HG02885 (cell line): ENCODE measurements around the gene DEF6.

Source experiments
- ATAC-seq: cut with Tn5 transposase; IDR thresholded peaks from one replicate; pipeline ENCODE4 v1.9.1; 2021; ENCODE audit warnings: mild to moderate bottlenecking; ENCODE audit not compliant: unreplicated experiment, poor library complexity

The DEF6 gene

DNA sequence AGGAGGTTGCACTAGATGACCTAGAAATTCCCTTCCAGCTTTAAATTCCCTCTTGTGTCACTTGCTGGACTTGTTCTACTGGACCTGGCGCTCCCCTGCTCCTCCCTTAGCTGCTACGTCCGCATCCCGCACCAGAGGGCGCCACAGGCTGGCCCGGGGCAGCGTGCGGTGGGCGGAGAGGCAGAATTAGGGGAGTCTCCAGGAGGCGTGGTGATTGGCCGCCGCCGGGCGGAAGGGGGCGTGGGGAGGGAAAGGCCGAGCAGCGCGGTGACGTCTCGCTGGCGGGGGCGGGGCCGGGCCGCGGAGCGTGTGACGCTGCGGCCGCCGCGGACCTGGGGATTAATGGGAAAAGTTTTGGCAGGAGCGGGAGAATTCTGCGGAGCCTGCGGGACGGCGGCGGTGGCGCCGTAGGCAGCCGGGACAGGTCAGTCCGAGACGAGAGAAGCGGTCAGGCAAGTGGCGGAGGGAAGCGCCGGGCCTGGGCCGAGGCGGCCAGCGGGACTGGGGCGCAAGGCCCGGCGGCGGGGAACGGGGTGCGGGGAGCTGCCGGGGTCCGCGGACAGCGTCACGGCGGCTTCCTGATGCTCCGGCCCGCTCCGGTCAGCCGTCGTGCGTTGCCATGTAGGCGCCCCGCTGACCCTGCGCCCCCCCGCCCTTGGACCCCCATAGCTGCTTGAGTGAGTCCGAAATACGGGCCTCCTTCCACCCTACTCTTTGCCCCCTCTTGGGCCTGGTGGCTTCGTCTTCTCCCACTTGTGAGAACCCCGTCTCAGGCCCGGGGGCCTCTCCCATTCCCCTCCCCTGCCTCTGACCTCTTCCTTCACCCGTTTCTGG is 44.9 kb downstream of the DEF6 start, which contains the start of gene PPARD:
TSS of gene PPARD (plus strand) at position 301 of the 834 bp plus-strand sequence. CDS start 68,530 bp downstream, outside the sequence.
- peak; percentile 97 for ATAC-seq

DNA sequence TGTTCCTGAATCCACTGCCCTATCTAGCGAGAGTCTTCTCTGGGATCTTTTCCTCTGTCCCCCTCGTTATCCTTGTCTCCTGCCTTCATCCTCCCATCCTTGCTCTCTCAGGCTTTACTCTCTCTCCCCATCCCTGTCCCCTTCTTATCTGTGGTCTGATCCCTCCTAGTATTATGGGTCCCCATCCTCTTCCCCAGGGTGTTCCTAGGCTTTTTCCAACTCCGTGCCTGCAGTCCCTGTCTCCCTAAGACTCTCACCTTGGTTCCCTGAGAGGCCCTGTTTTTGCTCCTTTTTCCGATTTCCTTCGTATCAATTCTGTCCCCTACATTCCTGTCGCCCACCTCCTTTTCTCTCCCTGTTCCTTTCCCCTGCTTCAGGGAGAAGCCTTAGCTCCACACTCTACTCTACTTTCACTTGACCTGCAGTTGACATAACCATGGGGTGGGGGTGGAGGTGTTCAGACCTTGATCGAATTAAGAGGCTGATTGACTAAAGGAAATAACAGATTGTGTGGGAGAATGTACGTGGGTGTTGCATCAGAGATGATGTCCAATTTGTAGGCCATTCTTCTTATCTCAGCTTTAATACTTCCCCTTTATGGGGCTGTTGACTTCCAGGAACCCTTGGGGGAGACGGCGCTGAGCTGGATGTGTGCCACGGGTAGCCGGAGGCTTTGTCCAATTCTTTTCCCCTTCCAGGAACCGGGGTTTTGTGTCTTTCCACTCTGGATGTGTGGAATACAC is 45.6 kb downstream of the DEF6 start:
- no peak for ATAC-seq

DNA sequence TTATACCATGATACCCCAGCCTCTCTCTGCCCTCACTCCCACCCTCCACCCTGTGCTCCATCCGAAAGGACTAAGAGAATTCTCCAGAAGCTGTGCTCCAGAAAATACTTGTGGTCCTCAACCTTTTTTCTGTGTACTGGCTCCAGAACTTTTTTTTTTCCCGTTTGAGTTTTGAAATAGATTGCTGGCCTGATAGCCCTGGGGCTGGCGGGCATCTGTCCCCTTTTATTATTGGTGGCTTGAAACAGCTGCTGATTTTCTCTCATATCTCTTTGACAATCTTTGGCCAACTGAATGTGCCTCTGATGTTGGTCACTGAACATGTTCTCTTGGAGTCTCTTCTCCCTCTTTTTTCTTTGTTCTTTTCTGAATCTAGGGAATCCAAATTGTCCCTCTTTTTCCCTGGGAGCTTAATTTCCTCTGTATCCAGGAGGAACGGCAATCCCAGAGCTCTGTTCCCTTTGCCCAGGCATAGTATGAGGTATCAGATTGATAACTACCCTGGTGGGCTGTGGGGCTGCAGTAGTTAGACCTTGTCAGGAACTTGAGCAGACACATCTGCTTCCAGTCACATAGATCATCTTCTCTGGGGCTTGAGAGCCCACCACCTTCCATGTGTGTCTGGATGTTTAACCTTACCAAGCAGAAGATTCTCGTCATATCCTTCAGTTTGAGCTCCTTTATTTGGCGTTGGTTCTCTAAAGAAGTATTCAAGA is 46.4 kb downstream of the DEF6 start:
- ATAC-seq = no peak

DNA sequence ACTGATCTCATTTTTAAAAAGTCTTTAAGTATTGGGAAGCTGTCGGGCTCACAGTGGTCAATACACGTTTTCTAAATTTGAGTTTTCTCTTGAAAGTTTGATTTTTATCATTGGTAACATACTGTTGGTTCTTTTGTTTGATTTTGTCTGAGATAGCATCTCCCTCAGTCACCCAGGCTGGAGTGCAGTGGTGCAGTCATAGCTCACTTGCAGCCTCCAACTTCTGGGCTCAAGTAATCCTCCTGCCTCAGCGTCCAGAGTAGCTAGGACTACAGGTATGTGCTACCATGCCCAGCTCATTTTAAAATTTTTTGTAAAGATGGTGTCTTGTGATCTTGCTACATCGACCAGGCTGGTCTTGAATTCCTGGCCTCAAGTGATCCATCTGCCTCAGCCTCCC is 53.8 kb downstream of the DEF6 start:
- ATAC-seq = no peak

DNA sequence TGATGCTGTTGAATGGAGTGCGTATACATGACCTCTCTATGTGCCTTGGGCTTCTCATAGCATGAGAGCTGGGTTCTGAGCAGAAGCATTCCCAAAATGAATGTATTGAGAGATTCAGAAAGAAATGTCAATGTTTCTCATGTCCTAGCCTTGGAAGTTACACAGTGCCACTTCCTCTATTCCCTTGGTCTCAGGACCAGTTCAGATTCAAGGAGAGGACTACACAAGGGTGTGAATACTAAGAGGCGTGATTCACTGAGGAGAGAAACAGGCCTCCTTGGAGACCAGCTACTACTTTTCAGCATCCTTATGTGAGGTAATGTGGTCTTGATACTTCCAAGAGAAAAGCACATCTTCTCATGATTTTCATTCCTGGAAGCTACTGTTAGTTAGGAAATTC is 55.1 kb downstream of the DEF6 start:
- no peak for ATAC-seq

DNA sequence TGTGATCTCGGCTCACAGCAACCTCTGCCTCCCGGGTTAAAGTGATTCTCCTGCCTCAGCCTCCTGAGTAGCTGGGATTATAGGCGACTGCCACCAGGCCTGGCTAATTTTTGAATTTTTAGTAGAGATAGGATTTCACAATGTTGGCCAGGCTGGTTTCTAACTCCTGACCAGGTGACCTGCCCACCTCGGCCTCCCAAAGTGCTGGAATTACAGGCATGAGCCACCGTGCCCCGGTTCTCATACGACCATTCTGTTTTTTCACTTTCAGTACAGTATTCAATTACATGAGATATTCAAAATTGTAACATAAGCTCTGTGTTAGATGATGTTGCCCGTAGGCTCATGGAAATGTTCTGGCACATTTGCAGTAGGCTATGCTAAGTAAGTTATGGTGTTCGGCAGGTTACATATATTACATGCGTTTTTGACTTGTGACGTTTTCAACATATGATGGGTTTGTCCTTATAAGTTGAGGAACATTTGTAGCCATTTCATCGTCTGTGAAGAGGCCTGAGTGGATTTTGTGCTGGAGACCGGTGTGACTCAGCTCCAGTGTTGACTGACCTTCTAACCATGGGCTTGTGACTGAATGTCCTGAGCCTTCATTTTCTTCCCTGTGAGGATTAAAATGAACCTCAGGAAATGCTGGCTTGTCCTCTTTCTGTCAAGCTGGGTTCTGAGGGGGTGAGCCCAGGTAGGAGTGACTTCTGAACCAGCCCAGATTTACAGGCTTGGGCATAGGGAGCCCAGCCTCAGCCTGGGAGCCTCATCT is 56.9 kb downstream of the DEF6 start:
- ATAC-seq = no peak

DNA sequence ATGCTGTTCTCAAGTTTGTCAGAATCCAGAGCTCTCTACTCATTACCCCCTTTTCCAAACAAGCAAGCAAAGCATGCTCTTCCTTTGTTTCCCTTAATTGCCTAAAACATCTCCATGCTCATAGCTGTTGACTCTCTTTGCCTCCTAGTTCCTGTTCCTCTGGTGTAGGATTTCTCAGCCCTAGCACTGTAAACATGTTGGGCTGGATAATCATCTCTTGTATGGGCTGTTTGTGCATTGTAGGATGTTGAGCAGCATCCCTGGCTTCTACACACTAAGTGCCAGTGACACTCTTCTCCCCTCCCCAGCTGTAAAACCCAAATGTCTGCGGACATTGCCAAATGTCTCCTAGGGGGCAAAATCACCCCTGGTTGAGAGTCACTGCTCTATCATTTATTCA is 58.8 kb downstream of the DEF6 start:
- ATAC-seq = no peak

DNA sequence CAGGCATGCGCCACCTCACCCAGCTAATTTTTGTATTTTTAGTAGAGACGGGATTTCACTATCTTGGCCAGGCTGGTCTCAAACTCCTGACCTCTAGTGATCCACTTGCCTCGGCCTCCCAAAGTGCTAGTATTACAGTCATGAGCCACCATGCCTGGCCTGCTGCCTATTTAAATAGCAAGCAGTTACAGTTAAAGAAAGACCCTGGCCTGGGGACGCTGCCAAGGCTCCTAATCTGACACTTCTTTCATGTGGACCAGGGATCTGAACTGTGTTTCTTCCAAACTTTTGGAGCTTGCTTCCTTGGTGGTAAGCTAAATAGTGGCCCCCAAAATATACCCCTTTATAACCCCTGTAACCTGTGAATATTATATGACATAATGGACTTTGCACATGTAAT is 60.1 kb downstream of the DEF6 start:
- ATAC-seq = no peak

DNA sequence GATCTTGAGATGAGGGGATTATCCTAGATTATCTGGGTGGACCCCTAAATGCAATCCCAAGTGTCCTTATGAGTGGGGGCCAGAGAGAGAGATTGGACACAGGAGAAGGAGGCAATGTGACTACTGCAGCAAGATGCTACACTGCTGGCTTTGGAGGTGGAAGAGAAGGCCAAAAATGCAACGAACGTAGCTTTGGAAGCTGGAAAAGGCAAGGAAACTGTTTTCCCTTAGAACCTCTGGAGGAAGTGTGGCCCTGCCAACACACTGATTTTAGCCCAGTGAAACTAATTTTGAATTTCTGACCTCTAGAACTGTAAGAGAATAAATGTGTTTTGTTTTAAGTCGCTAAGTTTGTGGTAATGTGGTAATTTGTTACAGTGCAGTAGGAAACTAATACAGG is 60.5 kb downstream of the DEF6 start:
- ATAC-seq = no peak

DNA sequence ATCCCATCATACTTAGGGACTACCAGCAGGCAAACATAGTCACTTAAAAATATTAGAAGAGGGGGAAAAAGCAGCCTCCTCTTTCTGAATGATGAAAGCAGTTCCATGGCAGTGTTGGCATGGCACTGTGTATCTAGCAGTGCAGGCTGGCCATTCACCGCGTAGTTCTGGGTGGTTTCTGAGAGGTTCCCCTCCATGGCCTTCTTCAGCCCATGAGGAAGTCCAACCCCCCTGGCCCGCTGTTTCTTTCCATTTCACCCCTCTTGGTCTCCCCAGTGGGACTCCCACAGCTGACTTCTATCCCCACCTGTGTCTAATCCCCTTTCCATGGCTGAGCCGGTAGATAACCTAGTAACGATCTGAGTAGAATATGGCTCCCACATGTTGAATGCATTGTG is 61.7 kb downstream of the DEF6 start:
- no peak for ATAC-seq

DNA sequence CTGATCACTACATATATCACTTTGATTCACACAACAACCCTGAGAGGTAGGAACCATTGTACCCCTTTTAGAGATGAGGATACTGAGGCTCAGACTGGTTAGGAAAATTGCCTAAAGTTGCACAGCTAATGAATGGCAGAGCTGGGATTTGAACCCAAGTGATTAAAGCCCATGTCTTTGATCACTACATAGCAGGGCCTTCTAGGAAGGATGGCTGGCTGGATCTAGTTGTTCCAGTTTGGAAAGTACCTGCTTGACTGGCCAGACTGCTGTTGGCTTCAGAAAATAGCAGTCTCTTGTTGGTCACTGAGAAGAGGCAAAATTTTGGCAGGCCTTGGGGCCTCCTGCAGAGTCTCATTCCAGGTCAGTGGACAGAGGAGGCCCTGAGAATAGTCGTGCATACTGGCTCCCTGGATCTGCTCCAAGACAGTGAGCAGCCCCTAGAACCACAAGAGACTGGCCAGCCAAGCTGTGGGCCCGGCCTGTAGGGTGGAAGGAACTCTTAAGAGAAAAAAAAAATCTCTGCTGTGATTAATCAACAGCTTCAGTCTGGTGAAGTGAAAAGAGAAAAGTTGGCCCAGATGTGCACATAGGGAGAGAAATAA is 62.2 kb downstream of the DEF6 start:
- no peak for ATAC-seq

DNA sequence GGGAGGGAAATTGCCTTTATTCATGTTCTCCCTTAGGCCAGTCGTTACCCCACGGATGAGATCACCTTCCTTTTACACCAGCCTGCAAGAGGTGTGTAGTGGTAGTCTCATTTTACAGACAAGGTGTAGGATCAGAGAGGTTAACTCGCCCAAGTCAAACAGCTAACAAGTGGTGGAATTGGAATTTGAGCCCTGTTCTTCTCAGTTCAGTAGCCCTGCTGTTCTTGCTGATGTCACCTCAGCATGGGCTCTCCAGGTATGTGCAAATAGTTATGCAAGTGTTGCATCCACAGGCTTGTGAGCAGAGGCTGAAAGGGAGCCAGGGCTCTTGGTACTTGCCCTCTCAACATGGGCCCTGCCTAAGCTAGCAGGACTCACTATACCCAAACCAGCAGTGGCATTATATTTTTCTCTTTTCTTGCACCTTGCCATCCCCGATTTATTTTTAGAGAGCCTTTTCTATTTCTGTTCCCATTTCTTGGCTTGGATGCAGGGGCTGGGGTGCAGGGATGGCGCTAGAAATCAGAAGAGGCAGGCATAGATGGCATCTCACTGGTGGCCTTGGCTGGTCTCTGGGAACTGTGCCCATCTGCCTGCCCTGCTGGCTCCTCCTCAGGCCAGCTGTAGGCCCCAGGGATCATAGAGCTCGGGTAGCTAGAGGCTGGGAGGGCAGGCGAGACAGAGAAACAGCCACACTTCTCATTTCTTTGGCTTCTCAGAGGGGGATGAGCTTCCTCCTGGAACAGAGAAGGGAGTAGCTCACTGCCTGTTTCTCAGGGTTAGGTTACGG is 62.9 kb downstream of the DEF6 start:
- no peak for ATAC-seq

DNA sequence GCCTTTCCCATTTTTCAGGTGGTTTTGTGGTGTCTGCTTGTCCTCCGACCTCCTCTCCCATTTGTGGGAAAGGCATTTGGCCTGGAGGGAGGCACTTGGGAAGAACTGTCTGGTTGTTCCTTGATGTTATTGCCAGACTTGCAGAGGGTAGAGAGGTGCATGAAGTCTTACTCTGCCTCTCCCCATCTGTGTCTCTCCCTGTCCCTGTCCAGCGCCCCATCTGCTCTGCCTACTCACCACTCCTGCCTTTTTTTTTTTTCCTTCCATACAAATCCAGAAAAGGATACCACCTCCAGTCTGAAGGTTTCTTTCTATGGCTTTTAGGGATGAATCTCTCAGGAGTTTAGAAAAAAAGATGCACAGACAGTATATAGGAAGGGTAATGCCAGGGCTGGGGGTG is 64.6 kb downstream of the DEF6 start:
- no peak for ATAC-seq

DNA sequence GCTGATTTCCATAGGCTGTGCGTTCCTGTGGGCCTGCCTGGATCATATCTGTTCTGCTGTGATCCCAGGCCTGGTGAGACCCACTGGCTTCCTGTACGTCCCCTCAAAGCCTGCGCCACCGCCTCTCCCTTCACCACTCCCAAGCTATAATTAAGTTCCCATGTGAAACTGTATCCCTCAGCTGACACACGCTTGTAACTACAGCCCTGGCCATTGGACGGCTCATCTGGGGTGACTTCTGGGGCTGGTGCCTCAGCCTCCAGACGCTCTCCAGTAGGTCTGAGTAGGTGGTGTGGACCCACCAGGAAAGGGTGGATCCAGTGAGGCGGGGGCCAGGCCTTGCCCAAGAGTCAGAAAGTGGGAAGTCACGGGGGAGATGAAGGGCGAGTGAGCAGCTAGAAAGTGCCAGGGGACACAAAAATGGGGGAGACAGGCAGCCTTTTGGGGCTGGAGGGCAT is 65.7 kb downstream of the DEF6 start:
- no peak for ATAC-seq

DNA sequence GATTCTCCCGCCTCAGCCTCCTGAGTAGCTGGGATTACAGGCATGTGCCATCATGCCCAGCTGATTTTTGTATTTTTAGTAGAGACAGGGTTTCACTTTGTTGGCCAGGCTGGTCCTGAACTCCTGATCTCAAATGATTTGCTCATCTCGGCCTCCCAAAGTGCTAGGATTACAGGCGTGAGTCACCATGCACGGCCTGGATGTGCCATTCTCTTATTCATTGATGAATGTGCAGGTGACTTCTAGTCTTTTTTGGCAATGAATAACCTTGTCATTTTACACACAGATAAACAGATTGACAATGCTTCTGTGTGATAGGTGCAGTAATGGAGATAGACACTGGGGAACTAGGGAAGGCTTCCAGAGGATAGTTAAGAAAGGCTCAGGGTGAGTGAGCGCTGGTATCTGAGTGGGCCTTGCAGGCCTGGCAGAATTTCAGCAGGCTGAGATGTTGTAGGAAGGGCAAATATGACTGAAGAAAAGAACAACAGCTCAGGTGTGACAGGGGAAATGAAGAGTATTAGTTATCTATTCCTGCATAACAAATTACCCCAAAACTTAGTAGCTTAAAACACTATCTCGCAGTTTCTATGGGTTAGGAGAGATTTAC is 68.1 kb downstream of the DEF6 start:
- ATAC-seq = no peak

DNA sequence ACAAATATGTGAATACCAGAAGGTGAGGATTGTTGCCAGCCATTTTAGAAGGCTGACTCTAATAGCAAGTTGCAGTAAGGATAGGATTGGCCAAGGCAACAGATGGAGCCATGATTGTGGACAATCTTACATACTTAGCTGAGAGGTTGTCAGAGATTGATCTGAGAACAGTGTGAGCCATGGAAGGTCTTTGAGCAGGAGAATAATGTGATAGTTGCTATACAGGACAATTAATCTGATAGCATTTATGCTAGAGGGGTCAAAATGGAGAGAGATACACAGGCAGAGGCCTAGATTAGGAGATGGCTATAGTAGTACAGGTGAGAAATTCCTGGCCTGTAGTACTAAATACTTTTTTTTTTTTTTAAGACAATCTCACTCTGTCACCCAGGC is 68.6 kb downstream of the DEF6 start:
- no peak for ATAC-seq

DNA sequence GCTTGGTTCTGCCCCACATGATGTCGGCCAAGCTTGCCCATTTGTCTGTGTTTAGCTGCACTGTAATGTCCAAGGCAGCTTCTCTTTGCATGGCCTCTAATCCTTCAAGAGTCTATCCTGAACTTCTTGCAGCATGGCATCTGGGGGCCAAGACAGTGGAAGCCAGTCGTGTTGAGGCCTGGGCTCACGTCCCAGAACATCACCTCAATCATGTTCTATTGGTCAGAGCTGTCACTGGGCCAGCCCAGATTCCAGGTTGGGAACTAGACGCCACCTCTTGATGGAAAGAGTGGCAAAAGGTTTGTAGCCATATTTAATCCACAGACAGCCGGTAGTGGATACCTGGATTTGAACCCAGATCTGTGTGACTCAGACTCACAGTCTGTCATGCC is 70.0 kb downstream of the DEF6 start:
- no peak for ATAC-seq

DNA sequence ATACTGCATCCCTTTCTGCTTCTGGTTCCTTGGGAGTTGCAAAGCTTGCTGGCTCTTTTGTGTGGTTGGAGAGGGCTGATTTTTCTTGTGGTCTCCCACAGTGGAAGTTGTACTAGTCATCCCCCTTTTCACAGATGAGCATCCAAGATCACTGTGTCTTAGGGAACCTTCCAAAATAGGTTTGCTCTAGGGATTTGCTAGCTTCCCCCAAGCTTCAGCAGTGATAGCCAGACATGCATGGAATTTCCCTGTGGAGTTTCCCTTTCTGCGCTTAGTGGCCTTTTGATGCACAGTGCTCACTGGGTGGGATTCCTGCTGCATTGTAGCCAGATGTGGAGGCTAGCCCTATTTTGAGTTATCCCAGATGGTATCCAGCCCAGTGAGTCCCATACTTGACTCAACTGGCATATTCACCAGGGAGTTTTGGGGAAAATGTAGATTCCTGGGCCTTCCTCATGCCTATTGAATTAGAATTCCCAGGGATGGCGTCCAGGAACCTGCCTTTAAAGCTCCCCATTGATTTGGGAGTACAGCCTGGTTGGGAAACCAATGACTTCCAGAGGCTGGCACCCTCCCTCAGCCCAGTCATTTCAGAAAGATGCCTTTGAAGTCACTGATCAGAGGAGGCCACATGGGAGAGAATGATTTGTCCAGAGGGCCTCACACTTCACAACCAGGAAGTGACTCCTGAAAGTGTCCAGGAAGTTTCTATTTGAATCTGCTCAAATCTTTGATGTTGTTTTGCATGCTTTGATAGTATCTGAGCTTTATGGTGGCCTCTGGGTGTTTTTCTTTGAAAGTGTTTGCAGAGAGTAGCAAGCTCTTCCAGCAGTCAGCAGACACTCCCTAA is 70.6 kb downstream of the DEF6 start:
- no peak for ATAC-seq
